Esophagus muscularis mucosa (tissue), 4 donors: Measurements from ENCODE around the gene IKZF1.

Experiments
- CTCF ChIP-seq, 3 experiments: fragments of 200-600 bp in 2 of 3; fragments of 450-650 bp in 1 of 3; sonication (generic) in 2 of 3; IDR thresholded peaks; one replicate each; pipeline ENCODE4 v1.5.1; 2017 to 2019; ENCODE audit warnings: antibody characterized with exemption in 3 of 3, mild to moderate bottlenecking in 2 of 3, moderate library complexity in 1 of 3
- EP300 ChIP-seq: sonication (generic); formaldehyde crosslinking; IDR thresholded peaks from one replicate; pipeline ENCODE4 v1.6.1; 2017; ENCODE audit warnings: antibody characterized with exemption
- POLR2A ChIP-seq: fragments of 450-650 bp; IDR thresholded peaks from one replicate; pipeline ENCODE4 v1.6.1; 2017; ENCODE audit warnings: antibody characterized with exemption, moderate library complexity, mild to moderate bottlenecking, low read depth
- POLR2AphosphoS5 ChIP-seq, 2 donors: sonication (generic); formaldehyde crosslinking; IDR thresholded peaks; one replicate each; pipeline ENCODE4 v1.6.1; 2017; ENCODE audit warnings: antibody characterized with exemption in 2 of 2

DNA sequence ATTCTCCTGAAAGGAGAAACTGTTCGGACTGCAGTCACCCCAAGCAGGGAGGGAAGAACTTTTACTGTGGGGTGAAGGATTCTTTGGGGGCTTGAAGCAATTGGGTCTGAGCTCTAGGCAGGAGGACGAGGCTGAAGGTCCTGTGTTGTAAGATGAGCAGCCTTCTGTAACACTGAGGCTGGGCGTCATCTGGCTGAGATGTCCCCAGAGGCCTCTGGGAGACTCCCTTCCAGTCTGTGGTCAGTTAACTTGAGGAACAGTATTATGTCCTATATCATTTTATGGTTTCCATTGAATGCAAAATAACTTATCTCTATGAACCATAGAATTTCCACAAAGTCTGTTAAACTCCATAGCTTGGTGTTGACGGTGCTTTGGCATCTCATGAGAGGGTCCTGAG is 119.3 kb downstream of the IKZF1 start:
- TF ChIP-seq CTCF (IDR thresholded peaks at IDR 0.05) (no peak), POLR2A (no peak), POLR2AphosphoS5 (IDR thresholded peaks at IDR 0.05) (no peak), EP300 (no peak)
